CD4-positive, alpha-beta T cell (primary cell): Measurements from ENCODE around the gene TM9SF3. TPM values are rescaled to one million over a fixed set of nuclear protein-coding genes. Genes with fewer than 3 reads are reported as not detected.

Source experiments
- ATAC-seq: fragments of 200-7000 bp; cut with Tn5 transposase; one replicate; pipeline ENCODE4 v1.10.0; 2022; ENCODE audit warnings: mild to moderate bottlenecking; ENCODE audit not compliant: poor library complexity
- CTCF ChIA-PET: fragments of 350-600 bp; sonication (Branson Sonifier 250); formaldehyde crosslinking; loops from one replicate; lab custom pipeline; 2021; ENCODE audit warnings: antibody characterized with exemption, inconsistent platforms; lab: Charles Lee
- POLR2A ChIA-PET: fragments of 350-600 bp; sonication (Branson Sonifier 250); formaldehyde crosslinking; loops from one replicate; lab custom pipeline; 2021; ENCODE audit warnings: antibody characterized with exemption, inconsistent platforms; lab: Charles Lee
- DNase-seq, 14 experiments: peaks; one replicate each; pipeline ENCODE4 v3.0.0-alpha.2; 2013 to 2020; ENCODE audit warnings: mixed read lengths in 2 of 14
- H3K27ac ChIP-seq, 2 donors: one replicate each; pipeline versions ENCODE4 v1.5.1 to v1.7.0; 2013; ENCODE audit warnings: low read length in 2 of 2, low read depth in 1 of 2, mild to moderate bottlenecking in 1 of 2
- H3K27me3 ChIP-seq, 2 experiments: 1 replicate in 1 of 2; 2 replicates in 1 of 2; pipeline versions ENCODE4 v1.6.1 to v1.7.0; 2013; ENCODE audit warnings: low read length in 2 of 2, control low read depth in 1 of 2, mild to moderate bottlenecking in 1 of 2, moderate library complexity in 1 of 2; ENCODE audit not compliant: insufficient read depth in 2 of 2, control insufficient read depth in 1 of 2
- H3K36me3 ChIP-seq: one replicate; pipeline ENCODE4 v1.6.1; 2013; ENCODE audit warnings: low read length, control low read depth; ENCODE audit not compliant: insufficient read depth
- H3K4me1 ChIP-seq: one replicate; pipeline ENCODE4 v1.6.1; 2013; ENCODE audit warnings: low read length, control low read depth; ENCODE audit not compliant: insufficient read depth
- H3K4me3 ChIP-seq: one replicate; pipeline ENCODE4 v1.5.1; 2013; ENCODE audit warnings: mild to moderate bottlenecking, low read length, moderate library complexity
- H3K9me3 ChIP-seq, 2 experiments: 1 replicate in 1 of 2; 2 replicates in 1 of 2; pipeline versions ENCODE4 v1.6.1 to v1.7.0; 2013; ENCODE audit warnings: low read length in 2 of 2, mild to moderate bottlenecking in 2 of 2, control low read depth in 1 of 2, moderate library complexity in 1 of 2; ENCODE audit not compliant: control insufficient read depth in 1 of 2, insufficient read depth in 1 of 2
- H3K27ac Mint-ChIP-seq: one replicate; pipeline ENCODE4 v1.8.0; 2020; ENCODE audit warnings: mixed read lengths
- H3K27me3 Mint-ChIP-seq: one replicate; pipeline ENCODE4 v1.8.0; 2021; ENCODE audit warnings: mixed read lengths
- H3K36me3 Mint-ChIP-seq: one replicate; pipeline ENCODE4 v1.8.0; 2021; ENCODE audit warnings: low read depth, mixed read lengths
- H3K4me1 Mint-ChIP-seq: one replicate; pipeline ENCODE4 v1.8.0; 2021; ENCODE audit warnings: low read depth, mixed read lengths
- H3K4me3 Mint-ChIP-seq: one replicate; pipeline ENCODE4 v1.8.0; 2020; ENCODE audit warnings: mild to moderate bottlenecking, mixed read lengths
- H3K9me3 Mint-ChIP-seq: one replicate; pipeline ENCODE4 v1.8.0; 2020; ENCODE audit warnings: mixed read lengths
- CTCF ChIP-seq: fragments of 200-600 bp; IDR thresholded peaks from one replicate; pipeline ENCODE4 v1.8.0; 2022; ENCODE audit warnings: antibody characterized with exemption, mild to moderate bottlenecking
- intact Hi-C, 2 experiments: fragments of 100-400 bp; cut with DNase I in 1 of 2; cut with micrococcal nuclease in 1 of 2; formaldehyde crosslinking; loops; one replicate each; pipeline versions ENCODE4 v1.15.1 to v1.9.0; 2023 to 2025; cut with DNase I, micrococcal nuclease
- total RNA-seq, 174 experiments: library from RNA in 2 of 174; stranded (reverse) in 2 of 174; gene quantifications; one replicate each; pipeline ENCODE4 v1.2.3 and lab custom pipeline; 2021 to 2026

Gene TM9SF3
- total RNA-seq, 2 experiments from 2014 or later: 92.4 to 92.7 TPM

DNA sequence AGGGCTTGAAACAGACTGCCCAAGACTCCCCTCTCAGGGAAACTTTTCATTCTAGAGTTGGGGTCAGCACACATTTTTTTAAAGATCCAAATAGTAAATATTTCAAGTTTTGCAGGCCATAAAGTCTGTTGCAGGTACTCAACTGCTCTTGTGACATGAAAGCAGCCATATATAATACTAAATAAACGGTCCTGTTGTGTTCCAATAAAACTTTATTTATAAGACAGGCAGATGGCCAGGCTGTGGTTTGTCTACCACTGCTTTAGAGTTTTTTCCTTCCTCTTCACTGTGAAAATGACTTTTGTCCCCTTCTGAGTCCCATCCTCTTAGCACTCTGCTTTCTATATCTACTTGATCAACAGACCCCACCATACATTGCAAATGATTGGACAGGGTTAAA is 40.5 kb upstream of the TM9SF3 start:
- Mint-ChIP-seq H3K4me3 (no peak overlapping the region), H3K27ac (no peak overlapping the region), H3K27me3 (no peaks in the 10 kb centered on the region), H3K4me1 (no peaks in the 10 kb centered on the region), H3K9me3 (no peaks in the 10 kb centered on the region), H3K36me3 (no peaks in the 10 kb centered on the region)
- no peaks in the 10 kb centered on the region for H3K36me3 ChIP-seq
- DNase-seq (no peak), ATAC-seq (no peak)
- H3K4me3 ChIP-seq: no peak overlapping the region
- H3K27me3 ChIP-seq: no peaks in the 10 kb centered on the region
- no peak overlapping the region for H3K27ac ChIP-seq
- no peak for TF ChIP-seq CTCF
- H3K9me3 ChIP-seq: no peaks in the 10 kb centered on the region
- ChIA-PET POLR2A (no interaction called here), CTCF (no interaction called here)
- intact Hi-C loops: no loop called here
- no peaks in the 10 kb centered on the region for H3K4me1 ChIP-seq

DNA sequence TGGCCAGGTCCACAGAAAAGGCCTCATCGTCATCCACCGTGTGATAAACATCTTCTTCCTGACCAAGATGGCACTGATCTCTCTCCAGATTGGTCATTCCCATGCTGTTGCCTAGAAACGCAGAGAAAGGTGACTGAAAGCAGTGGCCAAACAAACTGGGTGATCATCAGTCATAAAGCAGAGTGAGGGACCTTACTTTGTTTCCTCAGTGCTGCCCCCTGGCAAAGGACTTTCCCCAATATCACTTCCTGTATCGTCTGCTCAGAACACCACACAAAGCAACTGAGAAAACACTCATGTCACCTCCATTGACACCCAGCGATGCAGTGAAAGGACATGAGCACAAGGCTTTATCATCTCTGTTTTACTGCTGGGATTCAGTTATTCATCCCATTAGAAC is 40.0 kb upstream of the TM9SF3 start:
- Mint-ChIP-seq H3K36me3 (no peaks in the 10 kb centered on the region), H3K27ac (no peak overlapping the region), H3K27me3 (no peaks in the 10 kb centered on the region), H3K4me1 (no peaks in the 10 kb centered on the region), H3K4me3 (no peak overlapping the region), H3K9me3 (no peaks in the 10 kb centered on the region)
- intact Hi-C loops: no loop called here
- Histone ChIP-seq H3K9me3 (no peaks in the 10 kb centered on the region), H3K4me1 (no peaks in the 10 kb centered on the region), H3K27ac (no peak overlapping the region), H3K36me3 (no peaks in the 10 kb centered on the region), H3K27me3 (no peaks in the 10 kb centered on the region), H3K4me3 (no peak overlapping the region)
- no peak for TF ChIP-seq CTCF
- DNase-seq (peak in 3 of 14 experiments; percentile 26 to 33 (median 26)), ATAC-seq (no peak)
- ChIA-PET CTCF (no interaction called here), POLR2A (no interaction called here)

- POLR2A ChIA-PET: no interaction called here
- CTCF ChIA-PET: no interaction called here
- H3K9me3 ChIP-seq: no peaks in the 10 kb centered on the region
- no peaks in the 10 kb centered on the region for H3K36me3 ChIP-seq
- H3K4me1 Mint-ChIP-seq: no peaks in the 10 kb centered on the region
- H3K4me1 ChIP-seq: no peaks in the 10 kb centered on the region
- no peaks in the 10 kb centered on the region for H3K27me3 Mint-ChIP-seq
- H3K4me3 ChIP-seq: no peak overlapping the region
- no peak overlapping the region for H3K27ac ChIP-seq
- no peaks in the 10 kb centered on the region for H3K27me3 ChIP-seq
- no peak overlapping the region for H3K4me3 Mint-ChIP-seq
- ATAC-seq: no peak
- no peak overlapping the region for H3K27ac Mint-ChIP-seq
- no peaks in the 10 kb centered on the region for H3K9me3 Mint-ChIP-seq
- TF ChIP-seq CTCF: no peak
- no peak for DNase-seq
- no peaks in the 10 kb centered on the region for H3K36me3 Mint-ChIP-seq
- intact Hi-C loops: no loop called here
These were observed 38.4 kb upstream of the TM9SF3 start for GRCh38 chr10:96625173-96625572.
